Liver (tissue), 9 donors: ENCODE data around the gene VEGFD. TPM values are rescaled to one million over a fixed set of nuclear protein-coding genes. Genes with fewer than 3 reads are reported as not detected.

Experiments used
- DNase-seq: peaks from one replicate; pipeline ENCODE4 v3.0.0-alpha.2; 2017; ENCODE audit warnings: low spot score
- H3K27ac ChIP-seq, 2 donors: one replicate each; pipeline ENCODE4 v1.7.0; 2013; ENCODE audit warnings: inconsistent platforms in 2 of 2, low read length in 2 of 2, control low read depth in 1 of 2, low read depth in 1 of 2, mild to moderate bottlenecking in 1 of 2
- H3K27me3 ChIP-seq, 4 donors: one replicate each; pipeline versions ENCODE4 v1.6.1 to v1.7.0; 2013; ENCODE audit warnings: low read length in 3 of 4, inconsistent platforms in 1 of 4, mild to moderate bottlenecking in 1 of 4, moderate library complexity in 1 of 4; ENCODE audit not compliant: control insufficient read depth in 4 of 4, insufficient read depth in 4 of 4
- H3K36me3 ChIP-seq, 4 donors: one replicate each; pipeline versions ENCODE4 v1.6.1 to v1.7.0; 2013; ENCODE audit warnings: low read length in 3 of 4, mild to moderate bottlenecking in 3 of 4, low read depth in 1 of 4, moderate library complexity in 1 of 4; ENCODE audit not compliant: control insufficient read depth in 4 of 4, insufficient read depth in 3 of 4
- H3K4me1 ChIP-seq, 4 donors: one replicate each; pipeline versions ENCODE4 v1.6.1 to v1.7.0; 2013; ENCODE audit warnings: low read length in 3 of 4, mild to moderate bottlenecking in 3 of 4, moderate library complexity in 1 of 4; ENCODE audit not compliant: control insufficient read depth in 4 of 4, insufficient read depth in 4 of 4
- H3K4me3 ChIP-seq, 3 donors: one replicate each; pipeline versions ENCODE4 v1.6.1 to v1.7.0; 2013; ENCODE audit warnings: low read length in 3 of 3, control low read depth in 1 of 3, low read depth in 1 of 3, mild to moderate bottlenecking in 1 of 3
- H3K9ac ChIP-seq, 2 donors: one replicate each; pipeline ENCODE4 v1.7.0; 2013; ENCODE audit warnings: low read length in 2 of 2, mild to moderate bottlenecking in 2 of 2, moderate library complexity in 2 of 2, control low read depth in 1 of 2, low read depth in 1 of 2
- H3K9me3 ChIP-seq, 4 donors: one replicate each; pipeline versions ENCODE4 v1.6.1 to v1.7.0; 2013; ENCODE audit warnings: low read length in 3 of 4; ENCODE audit not compliant: control insufficient read depth in 4 of 4
- EGR1 ChIP-seq, 2 donors: IDR thresholded peaks; 2 replicates each; pipeline ENCODE4 v1.6.1; 2016 to 2018; ENCODE audit warnings: antibody characterized with exemption in 2 of 2, low read depth in 2 of 2
- FOXA1 ChIP-seq: IDR thresholded peaks from 2 replicates; pipeline ENCODE4 v1.6.1; 2016; ENCODE audit warnings: antibody characterized with exemption
- FOXA2 ChIP-seq: IDR thresholded peaks from 2 replicates; pipeline ENCODE4 v1.6.1; 2016; ENCODE audit warnings: antibody characterized with exemption
- HNF4A ChIP-seq, 2 donors: conservative IDR thresholded peaks; 2 replicates each; pipeline ENCODE4 v1.6.1; 2016; ENCODE audit warnings: antibody characterized with exemption in 2 of 2, mild to moderate bottlenecking in 2 of 2
- HNF4G ChIP-seq: IDR thresholded peaks from 2 replicates; pipeline ENCODE4 v1.6.1; 2016; ENCODE audit warnings: antibody characterized with exemption
- JUND ChIP-seq, 2 donors: IDR thresholded peaks; 2 replicates each; pipeline ENCODE4 v1.6.1; 2016; ENCODE audit warnings: antibody characterized with exemption in 2 of 2
- NR2F2 ChIP-seq: IDR thresholded peaks from 2 replicates; pipeline ENCODE4 v1.6.1; 2016; ENCODE audit warnings: antibody characterized with exemption
- RAD21 ChIP-seq, 2 donors: IDR thresholded peaks; 2 replicates each; pipeline ENCODE4 v1.6.1; 2016; ENCODE audit warnings: antibody characterized with exemption in 2 of 2, mild to moderate bottlenecking in 2 of 2
- REST ChIP-seq: IDR thresholded peaks from 2 replicates; pipeline ENCODE4 v1.6.1; 2016; ENCODE audit warnings: antibody characterized with exemption, mild to moderate bottlenecking
- RXRA ChIP-seq, 2 donors: IDR thresholded peaks; 2 replicates each; pipeline ENCODE4 v1.6.1; 2017 to 2018; ENCODE audit warnings: antibody characterized with exemption in 2 of 2, mild to moderate bottlenecking in 1 of 2
- SP1 ChIP-seq: IDR thresholded peaks from 2 replicates; pipeline ENCODE4 v1.6.1; 2018; ENCODE audit warnings: antibody characterized with exemption, mild to moderate bottlenecking
- TAF1 ChIP-seq: conservative IDR thresholded peaks from 2 replicates; pipeline ENCODE4 v1.6.1; 2016; ENCODE audit warnings: antibody characterized with exemption, mild to moderate bottlenecking
- YY1 ChIP-seq: IDR thresholded peaks from 2 replicates; pipeline ENCODE4 v1.6.1; 2016; ENCODE audit warnings: antibody characterized with exemption, mild to moderate bottlenecking
- WGBS: extraction: QIAGEN DNeasy Blood & Tissue Kit; methylation state at CpG from one replicate; pipeline ENCODE4 v1.1.7; 2013; 5-methylcytosine and 5-hydroxymethylcytosine counted together
- polyA plus RNA-seq, 2 donors: library from polyadenylated mRNA; stranded (reverse) in 1 of 2; unstranded in 1 of 2; fragments of 200-250 nt in 1 of 2; fragments of >200 nt in 1 of 2; fragmentation: Nextera tagmentation in 1 of 2; extraction: Ambion mirVana in 1 of 2; gene quantifications; one replicate each; pipeline versions ENCODE4 v1.2.1 to v1.2.3, GENCODE V29; 2013 to 2015
- total RNA-seq, 2 donors: library from RNA; depleted of rRNA; stranded (reverse); fragments of >200 nt; gene quantifications; one replicate each; pipeline ENCODE4 v1.2.3, GENCODE V29; 2014
- TF ChIP-seq, protein P1 (sequence below): fragments of 150-350 bp; IDR thresholded peaks from 2 replicates; pipeline ENCODE4 v1.5.1; 2017; ENCODE audit warnings: improper control_type of control experiment, low read depth, low read length; ENCODE audit not compliant: missing input control
- TF ChIP-seq, protein P2 (sequence below): IDR thresholded peaks from 2 replicates; pipeline ENCODE4 v1.6.1; 2016; ENCODE audit warnings: antibody characterized with exemption
- donor health status: healthy.
- donor health status: healthy.
- donor health status: healthy.
- donor health status: healthy.
- donor health status: healthy.

The VEGFD gene, protein sequence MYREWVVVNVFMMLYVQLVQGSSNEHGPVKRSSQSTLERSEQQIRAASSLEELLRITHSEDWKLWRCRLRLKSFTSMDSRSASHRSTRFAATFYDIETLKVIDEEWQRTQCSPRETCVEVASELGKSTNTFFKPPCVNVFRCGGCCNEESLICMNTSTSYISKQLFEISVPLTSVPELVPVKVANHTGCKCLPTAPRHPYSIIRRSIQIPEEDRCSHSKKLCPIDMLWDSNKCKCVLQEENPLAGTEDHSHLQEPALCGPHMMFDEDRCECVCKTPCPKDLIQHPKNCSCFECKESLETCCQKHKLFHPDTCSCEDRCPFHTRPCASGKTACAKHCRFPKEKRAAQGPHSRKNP
- total RNA-seq (under 1 TPM; 0.05 to 0.92 TPM), polyA plus RNA-seq (1 to 10 TPM in 1 of 2 donors, under 1 TPM in 1; 0.37 to 4.5 TPM)

DNA sequence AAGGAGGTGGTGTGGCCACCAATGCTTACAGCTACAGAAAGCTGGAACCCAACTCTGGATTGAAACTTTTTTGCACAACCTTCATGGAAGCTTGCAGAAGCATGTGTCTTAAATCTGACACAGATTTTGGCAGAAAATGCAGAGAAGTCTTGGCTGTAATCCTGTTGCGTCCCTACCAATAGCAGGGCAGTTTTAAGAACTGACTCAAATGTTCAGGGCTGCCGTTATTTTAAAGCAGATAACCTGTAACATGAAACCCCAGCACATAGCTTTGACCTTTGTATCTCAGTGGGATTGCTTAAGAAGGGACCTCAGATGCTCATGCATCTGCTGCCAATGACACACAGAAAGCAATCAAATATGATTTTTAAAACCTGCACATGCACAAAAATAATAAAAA lies at the start of gene VEGFD:
Gene VEGFD, minus strand, starts transcription at position 110 of the 400 bp plus-strand sequence. CDS start 467 bp downstream, outside the sequence.
- no peak within 1 kb of the TSS for H3K4me3 ChIP-seq
- no peaks in the 10 kb centered on the region for H3K9me3 ChIP-seq
- WGBS: 23% methylated on average over 2 of the region's 2 CpGs
- no peak within 1 kb of the TSS for H3K27ac ChIP-seq
- H3K9ac ChIP-seq: no peak within 1 kb of the TSS
- no peaks in the 10 kb centered on the region for H3K27me3 ChIP-seq
- peaks cover 0 to 9% (median 0%) of the 10 kb centered on the region in 4 donors for H3K4me1 ChIP-seq
- no peak for DNase-seq
- TF ChIP-seq FOXA2 (no peak), YY1 (peak; percentile 37), RXRA (IDR thresholded peaks at IDR 0.05) (peak; percentile 42 to 44), JUND (IDR thresholded peaks at IDR 0.05) (peak in 1 of 2 donors; percentile 21), TAF1 (no peak), HNF4A (conservative IDR thresholded peaks at IDR 0.05) (peak; percentile 72 to 81), RAD21 (IDR thresholded peaks at IDR 0.05) (peak in 1 of 2 donors; percentile 32), HNF4G (peak; percentile 29), NR2F2 (peak; percentile 43), SP1 (peak; percentile 72)
- TF ChIP-seq, protein P1, sequence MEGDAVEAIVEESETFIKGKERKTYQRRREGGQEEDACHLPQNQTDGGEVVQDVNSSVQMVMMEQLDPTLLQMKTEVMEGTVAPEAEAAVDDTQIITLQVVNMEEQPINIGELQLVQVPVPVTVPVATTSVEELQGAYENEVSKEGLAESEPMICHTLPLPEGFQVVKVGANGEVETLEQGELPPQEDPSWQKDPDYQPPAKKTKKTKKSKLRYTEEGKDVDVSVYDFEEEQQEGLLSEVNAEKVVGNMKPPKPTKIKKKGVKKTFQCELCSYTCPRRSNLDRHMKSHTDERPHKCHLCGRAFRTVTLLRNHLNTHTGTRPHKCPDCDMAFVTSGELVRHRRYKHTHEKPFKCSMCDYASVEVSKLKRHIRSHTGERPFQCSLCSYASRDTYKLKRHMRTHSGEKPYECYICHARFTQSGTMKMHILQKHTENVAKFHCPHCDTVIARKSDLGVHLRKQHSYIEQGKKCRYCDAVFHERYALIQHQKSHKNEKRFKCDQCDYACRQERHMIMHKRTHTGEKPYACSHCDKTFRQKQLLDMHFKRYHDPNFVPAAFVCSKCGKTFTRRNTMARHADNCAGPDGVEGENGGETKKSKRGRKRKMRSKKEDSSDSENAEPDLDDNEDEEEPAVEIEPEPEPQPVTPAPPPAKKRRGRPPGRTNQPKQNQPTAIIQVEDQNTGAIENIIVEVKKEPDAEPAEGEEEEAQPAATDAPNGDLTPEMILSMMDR: no peak
- TF ChIP-seq, protein P2, sequence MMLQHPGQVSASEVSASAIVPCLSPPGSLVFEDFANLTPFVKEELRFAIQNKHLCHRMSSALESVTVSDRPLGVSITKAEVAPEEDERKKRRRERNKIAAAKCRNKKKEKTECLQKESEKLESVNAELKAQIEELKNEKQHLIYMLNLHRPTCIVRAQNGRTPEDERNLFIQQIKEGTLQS: peak; percentile 12
- H3K36me3 ChIP-seq: no peaks in the 10 kb centered on the region

DNA sequence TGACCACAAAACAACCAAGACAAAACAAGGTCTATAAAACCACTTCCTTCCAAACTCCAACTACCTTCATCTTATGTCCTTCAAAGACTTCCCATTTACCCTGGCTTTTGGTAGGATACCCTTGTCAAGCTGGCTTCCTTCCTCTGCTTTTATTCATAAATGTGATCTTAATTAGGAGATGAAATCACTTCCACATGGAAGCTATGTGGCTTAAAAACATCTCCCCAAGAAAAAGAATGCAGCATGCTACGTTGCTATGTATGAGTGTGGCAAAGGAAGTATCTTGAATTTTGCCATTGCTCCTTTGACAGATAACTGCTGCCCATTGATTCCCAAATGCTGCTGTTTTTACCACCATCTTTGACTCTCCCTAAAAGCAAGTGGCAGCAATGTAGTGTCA lies 46.4 kb upstream of the VEGFD start:
- no peak overlapping the region for H3K27ac ChIP-seq
- WGBS: 81% methylated on average over 1 of the region's 1 CpG
- no peaks in the 10 kb centered on the region for H3K9me3 ChIP-seq
- H3K9ac ChIP-seq: no peak overlapping the region
- H3K27me3 ChIP-seq: no peaks in the 10 kb centered on the region
- no peak for TF ChIP-seq REST
- no peak for TF ChIP-seq EGR1 (IDR thresholded peaks at IDR 0.05; ENCODE audit: low read depth in 2 of 2)
- TF ChIP-seq NR2F2: no peak
- no peak for TF ChIP-seq FOXA1
- no peak for DNase-seq
- H3K4me3 ChIP-seq: no peak overlapping the region
- no peaks in the 10 kb centered on the region for H3K4me1 ChIP-seq
- H3K36me3 ChIP-seq: no peaks in the 10 kb centered on the region
